ENCODE measurements around the gene STK32B. TPM values are rescaled to one million over a fixed set of nuclear protein-coding genes. Genes with fewer than 3 reads are reported as not detected.

The STK32B gene
- total RNA-seq, 2 donors from 2014 or later, result 0.09 to 7.3 TPM

- H3K27ac ChIP-seq, result no peak overlapping the region
- no peak overlapping the region for H3K4me3 ChIP-seq
- no peak for DNase-seq (ENCODE audit: low spot score)
- H3K27me3 ChIP-seq (replicated peaks; ENCODE audit: insufficient read depth), result no peaks in the 10 kb centered on the region
- intact Hi-C loops (cut with DNase I), result no loop called here
- 63% methylated on average over 7 of the region's 7 CpGs for WGBS
- no peaks in the 10 kb centered on the region for H3K9me3 ChIP-seq
- H3K4me1 ChIP-seq (replicated peaks), result no peaks in the 10 kb centered on the region
- TF ChIP-seq CTCF (IDR thresholded peaks at IDR 0.05) (no peak), POLR2A (IDR thresholded peaks at IDR 0.05) (no peak), POLR2AphosphoS5 (IDR thresholded peaks at IDR 0.05) (no peak)
- no peaks in the 10 kb centered on the region for H3K36me3 ChIP-seq
Observed at GRCh38 chr4:5127556-5127955, 76.3 kb downstream of the STK32B start.

GRCh38 chr4:5128569-5128968 lies 77.3 kb downstream of the STK32B start:
- Histone ChIP-seq H3K27me3 (replicated peaks; ENCODE audit: insufficient read depth) (no peaks in the 10 kb centered on the region), H3K27ac (no peak overlapping the region), H3K36me3 (no peaks in the 10 kb centered on the region), H3K9me3 (no peaks in the 10 kb centered on the region), H3K4me3 (no peak overlapping the region), H3K4me1 (replicated peaks) (no peaks in the 10 kb centered on the region)
- WGBS, result 38% methylated on average over 5 of the region's 5 CpGs
- DNase-seq (ENCODE audit: low spot score), result no peak
- TF ChIP-seq POLR2A (IDR thresholded peaks at IDR 0.05) (no peak), POLR2AphosphoS5 (IDR thresholded peaks at IDR 0.05) (no peak), CTCF (IDR thresholded peaks at IDR 0.05) (no peak)
- intact Hi-C loops (cut with DNase I), result no loop called here

GRCh38 chr4:5133201-5133600 lies 81.9 kb downstream of the STK32B start:
- WGBS, result 93% methylated on average over 2 of the region's 2 CpGs
- H3K27me3 ChIP-seq (replicated peaks; ENCODE audit: insufficient read depth), result no peaks in the 10 kb centered on the region
- H3K4me1 ChIP-seq (replicated peaks), result no peaks in the 10 kb centered on the region
- H3K4me3 ChIP-seq, result no peak overlapping the region
- no peak for TF ChIP-seq POLR2AphosphoS5 (IDR thresholded peaks at IDR 0.05)
- TF ChIP-seq POLR2A (IDR thresholded peaks at IDR 0.05), result no peak
- no peak for TF ChIP-seq CTCF (IDR thresholded peaks at IDR 0.05)
- intact Hi-C loops (cut with DNase I), result no loop called here
- no peak overlapping the region for H3K27ac ChIP-seq
- DNase-seq (ENCODE audit: low spot score), result no peak
- H3K9me3 ChIP-seq, result no peaks in the 10 kb centered on the region
- no peaks in the 10 kb centered on the region for H3K36me3 ChIP-seq

GRCh38 chr4:5133933-5134594 lies 82.8 kb downstream of the STK32B start:
- Histone ChIP-seq H3K4me1 (replicated peaks) (no peaks in the 10 kb centered on the region), H3K36me3 (no peaks in the 10 kb centered on the region), H3K4me3 (no peak overlapping the region), H3K27ac (no peak overlapping the region), H3K27me3 (replicated peaks; ENCODE audit: insufficient read depth) (no peaks in the 10 kb centered on the region), H3K9me3 (no peaks in the 10 kb centered on the region)
- WGBS, result 62% methylated on average over 4 of the region's 4 CpGs
- no peak for TF ChIP-seq CTCF (IDR thresholded peaks at IDR 0.05)
- TF ChIP-seq POLR2AphosphoS5 (IDR thresholded peaks at IDR 0.05), result no peak
- TF ChIP-seq POLR2A (IDR thresholded peaks at IDR 0.05), result no peak
- intact Hi-C loops (cut with DNase I), result no loop called here
- no peak for DNase-seq (ENCODE audit: low spot score)

- no peak overlapping the region for H3K4me3 ChIP-seq
- no peaks in the 10 kb centered on the region for H3K4me1 ChIP-seq (replicated peaks)
- H3K27ac ChIP-seq, result no peak overlapping the region
- intact Hi-C loops (cut with DNase I), result no loop called here
- no peak for DNase-seq (ENCODE audit: low spot score)
- no peaks in the 10 kb centered on the region for H3K9me3 ChIP-seq
- TF ChIP-seq CTCF (IDR thresholded peaks at IDR 0.05) (no peak), POLR2AphosphoS5 (IDR thresholded peaks at IDR 0.05) (no peak), POLR2A (IDR thresholded peaks at IDR 0.05) (no peak)
- 65% methylated on average over 4 of the region's 4 CpGs for WGBS
- no peaks in the 10 kb centered on the region for H3K27me3 ChIP-seq (replicated peaks; ENCODE audit: insufficient read depth)
- H3K36me3 ChIP-seq, result no peaks in the 10 kb centered on the region
Observed at GRCh38 chr4:5134620-5135019, 83.3 kb downstream of the STK32B start.
